OCI-LY3 (cell line): ENCODE measurements around the gene STX10.

ENCODE experiments used
- H2AFZ ChIP-seq: fragments of 200-600, 300-600 bp; shearing (Covaris generic); 2 replicates; pipeline ENCODE4 v1.6.0; 2014; ENCODE audit warnings: antibody characterized with exemption, low read depth, low read length
- H3K27ac ChIP-seq: fragments of 200-600, 300-600 bp; sonication (generic); 2 replicates; pipeline ENCODE4 v1.5.1; 2014; ENCODE audit warnings: mild to moderate bottlenecking, low read length, moderate library complexity, mixed read lengths
- H3K27me3 ChIP-seq: fragments of 200-600, 300-600 bp; sonication (generic); 2 replicates; pipeline ENCODE4 v1.6.1; 2014; ENCODE audit warnings: low read depth, low read length, mixed read lengths
- H3K36me3 ChIP-seq: fragments of 200-600, 300-600 bp; sonication (generic); replicated peaks from 2 replicates; pipeline ENCODE3; 2014; ENCODE audit warnings: low read depth, low read length, mixed read lengths
- H3K4me1 ChIP-seq: fragments of 300-600, 200-600 bp; sonication (generic); 2 replicates; pipeline ENCODE4 v1.6.1; 2014; ENCODE audit warnings: low read length, mixed read lengths
- H3K4me2 ChIP-seq: fragments of 200-600, 300-600 bp; sonication (generic); 2 replicates; pipeline ENCODE4 v1.6.1; 2014; ENCODE audit warnings: low read length, mixed read lengths
- H3K4me3 ChIP-seq: fragments of 300-600, 200-600 bp; sonication (generic); 2 replicates; pipeline ENCODE4 v1.5.1; 2014; ENCODE audit warnings: antibody characterized with exemption, mild to moderate bottlenecking, low read length, moderate library complexity
- H3K79me2 ChIP-seq: fragments of 300-600, 200-600 bp; shearing (Covaris generic); 2 replicates; pipeline ENCODE4 v1.6.1; 2014; ENCODE audit warnings: mild to moderate bottlenecking, low read length, mixed read lengths
- H3K9ac ChIP-seq: fragments of 300-600, 200-600 bp; shearing (Covaris generic); 2 replicates; pipeline ENCODE4 v1.6.0; 2014; ENCODE audit warnings: mild to moderate bottlenecking, low read length, moderate library complexity
- H3K9me3 ChIP-seq: fragments of 200-600, 300-600 bp; shearing (Covaris generic); 2 replicates; pipeline ENCODE4 v1.6.1; 2014; ENCODE audit warnings: low read length, mixed read lengths; ENCODE audit not compliant: insufficient read depth
- H4K20me1 ChIP-seq: fragments of 200-600, 300-600 bp; sonication (generic); 2 replicates; pipeline ENCODE4 v1.6.1; 2016; ENCODE audit warnings: low read length, mixed read lengths; ENCODE audit not compliant: insufficient read depth
- CTCF ChIP-seq: fragments of 200-600, 300-600 bp; sonication (generic); IDR thresholded peaks from 2 replicates; pipeline ENCODE4 v1.5.1; 2014; ENCODE audit warnings: antibody characterized with exemption, low read length, low read depth
- EZH2phosphoT487 ChIP-seq: fragments of 200-600 bp; shearing (Covaris generic); IDR thresholded peaks from 2 replicates; pipeline ENCODE4 v1.6.1; 2018; ENCODE audit warnings: antibody characterized with exemption, mixed run types, low read depth

STX10 gene

DNA sequence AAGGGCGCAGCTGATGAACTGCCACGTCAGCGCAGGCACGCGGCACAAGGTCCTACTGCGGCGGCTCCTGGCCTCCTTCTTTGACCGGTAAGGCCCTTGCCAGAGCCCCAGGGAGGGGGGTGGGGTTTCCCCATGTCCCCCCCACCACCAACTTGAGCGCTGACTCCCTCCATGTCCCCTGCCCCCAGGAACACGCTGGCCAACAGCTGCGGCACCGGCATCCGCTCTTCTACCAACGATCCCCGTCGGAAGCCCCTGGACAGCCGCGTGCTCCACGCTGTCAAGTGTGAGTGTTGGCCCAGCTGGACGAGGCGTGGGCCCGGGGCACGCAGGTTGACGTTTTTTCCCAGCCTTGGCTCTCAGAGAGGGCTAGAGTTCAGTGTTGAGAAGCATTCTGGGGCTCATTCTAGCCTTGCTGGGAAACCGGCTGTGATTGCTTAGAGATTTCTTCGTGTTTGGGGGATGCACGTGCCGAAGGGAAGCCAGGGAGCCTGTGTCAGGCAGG is 12.8 kb downstream of the STX10 start:
- TF ChIP-seq EZH2phosphoT487 = no peak
- TF ChIP-seq CTCF = no peak
- Histone ChIP-seq H3K4me3 (no peak overlapping the region), H3K27ac (no peak overlapping the region), H3K9ac (no peak overlapping the region), H3K4me2 (no peak overlapping the region), H3K79me2 (peaks cover 28% of the 10 kb centered on the region), H3K4me1 (no peaks in the 10 kb centered on the region), H3K9me3 (no peaks in the 10 kb centered on the region), H2AFZ (no peak overlapping the region), H4K20me1 (peaks cover 24% of the 10 kb centered on the region), H3K36me3 (peaks cover 36% of the 10 kb centered on the region), H3K27me3 (no peaks in the 10 kb centered on the region)

- Histone ChIP-seq H3K9ac (no peak overlapping the region), H3K27ac (no peak overlapping the region), H3K4me2 (no peak overlapping the region), H3K36me3 (peaks cover 36% of the 10 kb centered on the region), H3K9me3 (no peaks in the 10 kb centered on the region), H3K79me2 (peaks cover 46% of the 10 kb centered on the region), H3K4me3 (no peak overlapping the region), H3K4me1 (no peaks in the 10 kb centered on the region), H4K20me1 (peaks cover 33% of the 10 kb centered on the region), H3K27me3 (no peaks in the 10 kb centered on the region), H2AFZ (no peak overlapping the region)
- TF ChIP-seq CTCF (no peak), EZH2phosphoT487 (no peak)
Measured at GRCh38 chr19:13135068-13136062, 14.8 kb downstream of the STX10 start.

DNA sequence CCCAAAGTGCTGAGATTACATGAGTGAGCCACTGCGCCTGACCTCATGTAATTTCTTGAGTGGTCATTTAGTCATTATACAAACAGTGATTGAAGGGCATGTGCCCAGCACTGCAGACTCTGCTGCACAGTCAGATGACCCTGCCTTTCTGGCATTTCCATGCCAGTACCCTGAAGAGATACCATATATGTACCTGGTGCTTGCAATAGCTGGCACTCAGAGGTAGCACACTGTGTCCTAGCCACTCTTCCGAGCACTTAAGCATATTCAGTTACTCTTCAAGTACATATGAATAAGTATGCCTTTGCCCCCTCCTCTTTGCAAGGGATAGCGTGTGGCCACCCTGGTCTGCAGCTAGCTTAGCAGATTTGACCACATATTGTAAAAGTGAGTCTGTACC is 15.5 kb downstream of the STX10 start:
- H3K9ac ChIP-seq = no peak overlapping the region
- H3K4me2 ChIP-seq = no peak overlapping the region
- H2AFZ ChIP-seq = no peak overlapping the region
- no peaks in the 10 kb centered on the region for H3K4me1 ChIP-seq
- no peak overlapping the region for H3K27ac ChIP-seq
- no peaks in the 10 kb centered on the region for H3K9me3 ChIP-seq
- peaks cover 41% of the 10 kb centered on the region for H4K20me1 ChIP-seq
- TF ChIP-seq EZH2phosphoT487 (no peak), CTCF (no peak)
- no peaks in the 10 kb centered on the region for H3K27me3 ChIP-seq
- peaks cover 36% of the 10 kb centered on the region for H3K36me3 ChIP-seq
- no peak overlapping the region for H3K4me3 ChIP-seq
- H3K79me2 ChIP-seq = peaks cover 53% of the 10 kb centered on the region

GRCh38 chr19:13133241-13133870 is 16.8 kb downstream of the STX10 start:
- Histone ChIP-seq H2AFZ (no peak overlapping the region), H3K9ac (no peak overlapping the region), H3K27ac (no peak overlapping the region), H4K20me1 (peaks cover 53% of the 10 kb centered on the region), H3K4me1 (no peaks in the 10 kb centered on the region), H3K9me3 (no peaks in the 10 kb centered on the region), H3K79me2 (peaks cover 66% of the 10 kb centered on the region), H3K4me2 (no peak overlapping the region), H3K36me3 (peaks cover 30% of the 10 kb centered on the region), H3K27me3 (no peaks in the 10 kb centered on the region), H3K4me3 (no peak overlapping the region)
- TF ChIP-seq CTCF (no peak), EZH2phosphoT487 (no peak)
